ENCODE measurements around the gene ATP1B1.

The ATP1B1 gene

DNA sequence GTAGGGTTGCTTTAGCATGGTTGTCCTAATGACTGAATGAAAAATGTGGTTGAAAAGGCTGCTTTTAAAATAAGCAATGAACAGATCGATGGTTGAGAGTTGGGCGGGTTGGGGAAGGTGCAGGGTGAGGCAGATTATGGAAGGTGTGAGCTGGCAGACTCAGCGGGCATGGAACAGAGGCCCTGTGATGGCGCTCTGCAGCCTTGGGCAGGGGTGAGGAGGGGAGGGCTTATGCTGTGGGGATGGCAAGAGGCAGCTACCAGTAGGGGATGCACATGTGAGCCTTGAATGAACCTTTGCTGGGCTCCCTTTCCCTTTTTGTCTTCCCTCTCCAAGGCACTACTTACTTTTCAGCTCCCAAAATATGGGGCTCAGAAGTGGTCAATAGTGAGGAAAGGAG lies 30.9 kb downstream of the ATP1B1 start:
- H3K36me3 ChIP-seq (ENCODE audit: control insufficient read depth, insufficient read depth, low read length) = no peaks in the 10 kb centered on the region
- no peak overlapping the region for H3K4me3 ChIP-seq (replicated peaks; ENCODE audit: low read depth, low read length)
- no peak for TF ChIP-seq CTCF (IDR thresholded peaks at IDR 0.05; ENCODE audit: insufficient read depth, low read length, poor library complexity, severe bottlenecking)
- H3K27me3 ChIP-seq (replicated peaks; ENCODE audit: control insufficient read depth, insufficient read depth, low read length) = no peaks in the 10 kb centered on the region
- no peak for DNase-seq (ENCODE audit: extremely low read depth, insufficient read length)

DNA sequence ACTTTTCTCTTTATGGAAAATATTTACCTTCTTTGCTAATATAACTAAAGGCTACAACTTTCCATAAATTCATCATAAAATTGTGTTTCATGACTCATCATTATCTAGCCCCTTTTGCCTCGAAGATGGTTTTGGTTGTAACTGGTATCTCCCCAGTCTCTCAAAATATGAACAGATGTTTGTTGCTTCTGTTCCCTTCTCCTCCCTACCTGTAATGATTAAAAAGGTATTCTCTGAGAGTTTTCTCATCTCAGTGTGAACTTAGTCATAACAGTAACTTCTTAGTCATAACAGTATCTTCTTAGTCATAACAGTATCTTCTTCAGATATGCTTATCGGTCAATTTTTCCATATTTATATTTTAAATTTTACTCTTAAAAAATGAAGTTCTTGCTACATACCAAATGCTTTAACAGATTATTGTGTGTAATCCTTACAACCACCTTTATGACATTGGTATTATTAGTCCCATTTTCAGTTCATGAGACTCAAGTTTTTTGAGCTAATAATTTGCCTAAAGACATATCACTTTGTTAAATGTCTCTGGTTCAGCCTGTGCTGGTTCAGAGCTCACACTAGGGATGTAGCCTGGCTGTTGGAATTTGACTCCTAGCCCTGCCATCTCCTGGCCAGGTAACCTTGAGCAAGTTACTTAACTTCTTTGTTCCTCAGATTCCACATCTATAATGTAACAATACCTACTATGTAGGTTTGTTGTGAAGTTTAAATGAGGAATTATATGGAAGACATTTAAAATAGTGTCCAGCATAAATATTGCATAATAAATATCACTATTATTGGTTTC lies 32.6 kb downstream of the ATP1B1 start:
- DNase-seq (ENCODE audit: extremely low read depth, insufficient read length) = peak; percentile 71
- Histone ChIP-seq H3K4me3 (replicated peaks; ENCODE audit: low read depth, low read length) (no peak overlapping the region), H3K27me3 (replicated peaks; ENCODE audit: control insufficient read depth, insufficient read depth, low read length) (no peaks in the 10 kb centered on the region), H3K36me3 (ENCODE audit: control insufficient read depth, insufficient read depth, low read length) (no peaks in the 10 kb centered on the region)
- no peak for TF ChIP-seq CTCF (IDR thresholded peaks at IDR 0.05; ENCODE audit: insufficient read depth, low read length, poor library complexity, severe bottlenecking)

DNA sequence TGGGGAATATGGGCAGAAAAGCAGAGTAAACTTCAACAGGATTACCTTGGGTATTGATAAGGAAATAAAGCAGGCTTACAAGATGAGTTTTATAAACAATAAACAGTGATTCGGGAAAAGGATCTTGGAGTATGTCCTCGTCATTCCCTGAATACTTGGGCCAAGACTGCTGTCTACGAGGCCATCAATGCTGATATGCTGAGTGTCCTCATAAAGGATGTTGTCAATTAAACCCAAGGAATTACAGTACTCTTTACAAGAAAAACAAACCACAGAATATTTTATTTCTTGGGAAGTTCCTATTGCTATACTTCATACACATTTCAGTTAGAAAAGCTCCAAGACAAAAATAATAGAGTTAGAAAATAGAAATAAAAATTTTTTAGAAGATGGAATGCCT lies 34.9 kb downstream of the ATP1B1 start:
- H3K36me3 ChIP-seq (ENCODE audit: control insufficient read depth, insufficient read depth, low read length) = no peaks in the 10 kb centered on the region
- no peak for DNase-seq (ENCODE audit: extremely low read depth, insufficient read length)
- TF ChIP-seq CTCF (IDR thresholded peaks at IDR 0.05; ENCODE audit: insufficient read depth, low read length, poor library complexity, severe bottlenecking) = no peak

GRCh38 chr1:169142129-169142528 lies 35.6 kb downstream of the ATP1B1 start:
- TF ChIP-seq CTCF (IDR thresholded peaks at IDR 0.05; ENCODE audit: insufficient read depth, low read length, poor library complexity, severe bottlenecking) = no peak
- DNase-seq (ENCODE audit: extremely low read depth, insufficient read length) = no peak
- no peaks in the 10 kb centered on the region for H3K36me3 ChIP-seq (ENCODE audit: control insufficient read depth, insufficient read depth, low read length)
- no peaks in the 10 kb centered on the region for H3K27me3 ChIP-seq (replicated peaks; ENCODE audit: control insufficient read depth, insufficient read depth, low read length)
- H3K4me3 ChIP-seq (replicated peaks; ENCODE audit: low read depth, low read length) = no peak overlapping the region

More for the DNA sequence above, 34.9 kb downstream of the ATP1B1 start:
- Histone ChIP-seq H3K4me3 (replicated peaks; ENCODE audit: low read depth, low read length) (no peak overlapping the region), H3K27me3 (replicated peaks; ENCODE audit: control insufficient read depth, insufficient read depth, low read length) (no peaks in the 10 kb centered on the region)

DNA sequence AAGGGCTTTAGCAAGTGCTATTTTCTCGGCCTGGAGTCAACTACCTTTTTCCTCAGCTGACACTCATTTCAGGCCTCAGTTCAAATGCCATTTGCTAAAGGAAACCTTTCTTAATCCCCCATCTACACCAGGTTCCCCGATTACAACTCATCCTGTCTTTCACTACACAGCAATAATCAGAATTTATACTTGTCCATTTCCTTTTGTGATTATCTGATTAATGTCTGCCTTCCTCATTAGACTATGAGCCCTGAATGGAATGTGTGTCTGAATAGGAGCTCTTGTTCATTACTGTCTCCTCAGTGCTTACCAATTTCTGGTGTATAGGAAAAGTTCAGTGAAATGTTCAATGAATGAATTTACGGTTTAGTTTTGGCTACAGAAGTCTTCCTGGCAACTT lies 36.9 kb downstream of the ATP1B1 start:
- H3K36me3 ChIP-seq (ENCODE audit: control insufficient read depth, insufficient read depth, low read length) = no peaks in the 10 kb centered on the region
- TF ChIP-seq CTCF (IDR thresholded peaks at IDR 0.05; ENCODE audit: insufficient read depth, low read length, poor library complexity, severe bottlenecking) = no peak
- no peak for DNase-seq (ENCODE audit: extremely low read depth, insufficient read length)

More for the DNA sequence above, 36.9 kb downstream of the ATP1B1 start:
- Histone ChIP-seq H3K27me3 (replicated peaks; ENCODE audit: control insufficient read depth, insufficient read depth, low read length) (no peaks in the 10 kb centered on the region), H3K4me3 (replicated peaks; ENCODE audit: low read depth, low read length) (no peak overlapping the region)
